Measurements from ENCODE around the gene NUMB.

NUMB gene

GRCh38 chr14:73258845-73259611 is 199.3 kb downstream of the NUMB start:
- DNase-seq (ENCODE audit: low spot score) = no peak
- TF ChIP-seq CTCF (IDR thresholded peaks at IDR 0.05) = no peak
- Histone ChIP-seq H3K4me3 (no peak overlapping the region), H3K27ac (no peak overlapping the region)

GRCh38 chr14:73258076-73258475 is 200.3 kb downstream of the NUMB start:
- Histone ChIP-seq H3K27ac (no peak overlapping the region), H3K4me3 (no peak overlapping the region)
- no peak for DNase-seq (ENCODE audit: low spot score)
- TF ChIP-seq CTCF (IDR thresholded peaks at IDR 0.05) = no peak

GRCh38 chr14:73255693-73256225 is 202.6 kb downstream of the NUMB start:
- H3K27ac ChIP-seq = no peak overlapping the region
- no peak for TF ChIP-seq CTCF (IDR thresholded peaks at IDR 0.05)
- no peak for DNase-seq (ENCODE audit: low spot score)
- H3K4me3 ChIP-seq = no peak overlapping the region

- Histone ChIP-seq H3K27ac (no peak overlapping the region), H3K4me3 (no peak overlapping the region)
- DNase-seq (ENCODE audit: low spot score) = no peak
- no peak for TF ChIP-seq CTCF (IDR thresholded peaks at IDR 0.05)
These were observed 203.3 kb downstream of the NUMB start for GRCh38 chr14:73255005-73255400.

- Histone ChIP-seq H3K4me3 (no peak overlapping the region), H3K27ac (no peak overlapping the region)
- no peak for DNase-seq (ENCODE audit: low spot score)
- no peak for TF ChIP-seq CTCF (IDR thresholded peaks at IDR 0.05)
These were observed 203.9 kb downstream of the NUMB start for GRCh38 chr14:73254247-73255004.

GRCh38 chr14:73253721-73254120 is 204.6 kb downstream of the NUMB start:
- Histone ChIP-seq H3K4me3 (no peak overlapping the region), H3K27ac (no peak overlapping the region)
- no peak for TF ChIP-seq CTCF (IDR thresholded peaks at IDR 0.05)
- DNase-seq (ENCODE audit: low spot score) = no peak

GRCh38 chr14:73253323-73253610 is 205.1 kb downstream of the NUMB start:
- no peak for TF ChIP-seq CTCF (IDR thresholded peaks at IDR 0.05)
- Histone ChIP-seq H3K27ac (no peak overlapping the region), H3K4me3 (no peak overlapping the region)
- no peak for DNase-seq (ENCODE audit: low spot score)
